Ovary (tissue), 9 donors: ENCODE data around the gene FUT7. TPM values are rescaled to one million over a fixed set of nuclear protein-coding genes. Genes with fewer than 3 reads are reported as not detected.

Experiments used
- DNase-seq, 5 donors: peaks; one replicate each; pipeline ENCODE4 v3.0.0-alpha.2; 2019 to 2020
- H3K27ac ChIP-seq, 2 donors: fragments of 200-600 bp; one replicate each; pipeline versions ENCODE4 v1.5.1 to v1.8.0; 2019 to 2022
- H3K27me3 ChIP-seq: fragments of 200-600 bp; one replicate; pipeline ENCODE4 v1.8.0; 2022
- H3K36me3 ChIP-seq: fragments of 200-600 bp; sonication (generic); one replicate; pipeline ENCODE4 v1.5.1; 2019
- H3K4me1 ChIP-seq: one replicate; pipeline ENCODE4 v1.8.1; 2013; ENCODE audit warnings: mild to moderate bottlenecking, moderate library complexity; ENCODE audit not compliant: insufficient read depth
- H3K4me3 ChIP-seq: fragments of 200-600 bp; sonication (generic); one replicate; pipeline ENCODE4 v1.5.1; 2017
- H3K9me3 ChIP-seq, 2 donors: fragments of 200-600 bp in 1 of 2; sonication (generic) in 1 of 2; one replicate each; pipeline versions ENCODE4 v1.5.1 to v1.8.1; 2013 to 2019; ENCODE audit warnings: mild to moderate bottlenecking in 1 of 2, moderate library complexity in 1 of 2
- EP300 ChIP-seq: sonication (generic); formaldehyde crosslinking; IDR thresholded peaks from one replicate; pipeline ENCODE4 v1.6.1; 2017; ENCODE audit warnings: antibody characterized with exemption
- POLR2A ChIP-seq: fragments of 450-650 bp; IDR thresholded peaks from one replicate; pipeline ENCODE4 v1.6.1; 2017; ENCODE audit warnings: antibody characterized with exemption, mild to moderate bottlenecking, moderate library complexity
- WGBS, 3 donors: extraction: QIAGEN DNeasy Blood & Tissue Kit in 1 of 3; methylation state at CpG; one replicate each; pipeline versions ENCODE4 v1.1.5 to v1.1.7; 2013 to 2017; 5-methylcytosine and 5-hydroxymethylcytosine counted together
- intact Hi-C, 4 donors: fragments of 100-400 bp; cut with DNase I; formaldehyde crosslinking; loops; one replicate each; pipeline versions ENCODE4 v1.11.0 to v1.15.1; 2022 to 2023
- polyA plus RNA-seq, 2 donors: library from polyadenylated mRNA; stranded (reverse); fragments of 200-250 nt in 1 of 2; fragments of 350-450 nt in 1 of 2; fragmentation: Illumina TruSeq in 1 of 2; extraction: RNeasy Lipid Tissue Mini Kit (QIAGEN cat#74804) in 1 of 2; gene quantifications; one replicate each; pipeline ENCODE4 v1.2.3, GENCODE V29; 2013 to 2014
- total RNA-seq, 7 donors: library from RNA; depleted of rRNA in 2 of 7; stranded (reverse); fragments of >200 nt in 2 of 7; fragmentation: NEBNext Ultra II Directional in 3 of 7; extraction: Animal tissue kit (Norgen Biotek cat#: 25700) in 3 of 7; gene quantifications; one replicate each; pipeline versions ENCODE4 v1.1.0 to v1.2.4, GENCODE V29; 2016 to 2023
- TF ChIP-seq, protein P1 (sequence below), 3 donors: fragments of 450-650 bp in 2 of 3; fragments of 200-600 bp in 1 of 3; IDR thresholded peaks; one replicate each; pipeline versions ENCODE4 v1.5.1 to v1.8.0; 2016 to 2022; ENCODE audit warnings: antibody characterized with exemption in 3 of 3, mild to moderate bottlenecking in 1 of 3
- donor health status: DM: no; HTN: no; CAD: no; lungs with moderate emphysema.
- donor health status: DM: no; HTN: no; CAD: no.
- donor health status: Bipolar disorder and iron deficiency.
- donor health status: DM: yes; HTN: yes; CAD: no.
- donor health status: DM: no; HTN: no; CAD: no.
- donor health status: DM: yes; HTN: yes; CAD: no.

The FUT7 gene
- total and polyA plus RNA-seq, 9 donors, result 0.07 to 0.08 TPM; not detected in 7

DNA sequence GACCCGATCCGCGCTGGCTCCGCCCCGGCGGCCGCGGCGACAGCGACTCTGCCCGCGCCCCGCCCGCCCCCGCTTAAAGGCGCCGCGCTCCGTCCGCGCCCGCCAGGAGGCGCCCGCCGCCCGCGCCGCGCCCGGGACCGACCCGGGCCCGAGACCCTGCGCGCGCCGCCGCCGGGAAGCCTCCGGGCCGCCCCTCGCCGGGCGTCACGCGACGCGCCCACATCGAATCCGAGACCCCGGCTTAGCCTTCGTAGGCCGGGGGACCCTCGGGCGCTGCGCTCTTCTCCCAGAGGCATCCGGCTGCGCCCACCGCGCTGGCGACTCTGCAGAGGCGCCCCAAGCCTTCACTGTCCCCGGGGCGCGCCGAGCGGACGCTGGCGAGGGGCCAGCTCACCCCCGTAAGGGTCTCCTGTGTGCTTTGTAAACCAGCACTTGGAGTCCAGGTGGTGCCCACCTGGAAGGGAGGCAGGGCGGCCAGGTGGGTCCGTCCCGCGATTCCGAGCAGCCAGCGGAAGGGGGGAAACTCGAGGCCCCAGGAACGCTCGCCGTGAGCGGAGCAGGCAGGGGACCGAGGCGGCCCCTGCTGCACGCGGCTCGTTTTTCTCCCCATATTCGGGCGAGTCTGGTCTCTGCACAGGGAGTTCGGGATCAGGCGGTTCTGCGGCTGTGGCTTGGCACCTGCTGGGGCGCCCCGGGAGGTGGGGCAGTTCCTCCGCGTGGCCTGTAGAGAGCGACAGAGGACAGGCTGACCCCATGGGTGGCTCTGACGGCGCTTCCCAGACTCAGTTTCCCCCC, 3.4 kb downstream of the FUT7 start:
- H3K27me3 ChIP-seq, result no peaks in the 10 kb centered on the region
- TF ChIP-seq, protein P1, sequence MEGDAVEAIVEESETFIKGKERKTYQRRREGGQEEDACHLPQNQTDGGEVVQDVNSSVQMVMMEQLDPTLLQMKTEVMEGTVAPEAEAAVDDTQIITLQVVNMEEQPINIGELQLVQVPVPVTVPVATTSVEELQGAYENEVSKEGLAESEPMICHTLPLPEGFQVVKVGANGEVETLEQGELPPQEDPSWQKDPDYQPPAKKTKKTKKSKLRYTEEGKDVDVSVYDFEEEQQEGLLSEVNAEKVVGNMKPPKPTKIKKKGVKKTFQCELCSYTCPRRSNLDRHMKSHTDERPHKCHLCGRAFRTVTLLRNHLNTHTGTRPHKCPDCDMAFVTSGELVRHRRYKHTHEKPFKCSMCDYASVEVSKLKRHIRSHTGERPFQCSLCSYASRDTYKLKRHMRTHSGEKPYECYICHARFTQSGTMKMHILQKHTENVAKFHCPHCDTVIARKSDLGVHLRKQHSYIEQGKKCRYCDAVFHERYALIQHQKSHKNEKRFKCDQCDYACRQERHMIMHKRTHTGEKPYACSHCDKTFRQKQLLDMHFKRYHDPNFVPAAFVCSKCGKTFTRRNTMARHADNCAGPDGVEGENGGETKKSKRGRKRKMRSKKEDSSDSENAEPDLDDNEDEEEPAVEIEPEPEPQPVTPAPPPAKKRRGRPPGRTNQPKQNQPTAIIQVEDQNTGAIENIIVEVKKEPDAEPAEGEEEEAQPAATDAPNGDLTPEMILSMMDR (IDR thresholded peaks at IDR 0.05), result no peak
- TF ChIP-seq POLR2A (no peak), EP300 (no peak)
- DNase-seq, result peak in 2 of 5 donors; percentile 53 to 55
- peaks cover 3% of the 10 kb centered on the region for H3K4me1 ChIP-seq
- H3K9me3 ChIP-seq, result no peaks in the 10 kb centered on the region
- H3K36me3 ChIP-seq, result no peaks in the 10 kb centered on the region
- 0 to 1% (median 0%) methylated on average over 38 to 98 of the region's 98 CpGs for WGBS, 3 donors
- intact Hi-C loops, result loop anchor here in 1 of 4 donors (5.0 kb wide), 1 partner anchor 39 kb away; no protein-coding TSS in a partner anchor
- no peak overlapping the region for H3K27ac ChIP-seq
- peak overlapping the region; percentile 53 for H3K4me3 ChIP-seq

DNA sequence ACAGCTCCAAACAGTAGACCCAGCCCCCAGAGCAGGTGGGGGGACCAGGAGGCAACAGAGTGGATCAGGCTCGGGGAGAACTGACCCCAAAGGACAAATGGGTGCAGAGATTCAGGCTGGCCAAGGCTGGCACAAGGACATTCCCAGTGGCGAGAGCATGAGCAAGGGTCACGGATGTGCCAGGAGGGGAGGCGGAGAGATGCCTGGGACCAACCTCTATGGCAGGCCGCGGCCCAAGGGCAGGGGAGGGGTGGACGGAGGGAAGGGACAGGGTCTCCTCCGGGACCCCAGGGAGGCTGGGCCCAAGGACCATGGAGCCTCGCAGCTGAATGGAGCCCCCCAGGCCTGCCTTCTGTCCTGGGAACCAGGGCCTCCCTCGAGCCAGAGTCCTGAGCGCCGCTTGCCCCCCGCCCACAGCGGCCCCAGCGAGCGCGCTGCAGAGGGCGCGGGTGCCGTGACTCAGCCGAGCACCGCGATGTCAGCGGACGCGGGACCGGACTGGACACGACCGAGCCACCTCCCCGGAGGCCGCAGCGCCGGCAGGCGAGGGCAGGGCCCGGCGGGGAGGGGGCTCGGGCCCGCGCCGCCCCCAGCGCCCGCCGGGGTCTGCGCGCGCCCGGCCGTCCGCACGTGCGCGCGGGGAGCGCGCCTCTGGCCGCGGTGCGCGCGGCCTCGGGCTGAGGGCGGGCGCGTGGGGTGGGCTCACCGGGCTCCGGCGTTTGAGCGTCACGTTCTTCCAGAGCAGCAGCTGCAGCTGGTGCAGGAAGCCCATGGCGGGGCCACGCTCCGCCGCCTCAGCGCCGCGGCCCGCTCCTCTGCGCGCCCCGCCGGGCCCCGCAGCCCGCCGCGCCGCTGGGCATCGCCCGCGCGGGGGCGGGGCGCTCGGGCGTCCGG, 4.3 kb downstream of the FUT7 start, which contains the start of gene ABCA2:
Gene ABCA2 (minus strand): TSS at position 869 of the 894 bp plus-strand sequence. CDS start 97 bp downstream, at position 772.
- H3K4me1 ChIP-seq, result peaks cover 3% of the 10 kb centered on the region
- peak within 1 kb of the TSS in 1 of 2 donors; percentile 55 for H3K27ac ChIP-seq
- H3K9me3 ChIP-seq, result no peaks in the 10 kb centered on the region
- no peaks in the 10 kb centered on the region for H3K27me3 ChIP-seq
- DNase-seq, result peak in 1 of 5 donors; percentile 63
- no peaks in the 10 kb centered on the region for H3K36me3 ChIP-seq
- peak within 1 kb of the TSS; percentile 53 for H3K4me3 ChIP-seq
- intact Hi-C loops, result loop anchor here in 1 of 4 donors (5.0 kb wide), 1 partner anchor 40 kb away; no protein-coding TSS in a partner anchor
- 5 to 13% (median 7%) methylated on average over 40 to 95 of the region's 95 CpGs for WGBS, 3 donors
- TF ChIP-seq, protein P1 (IDR thresholded peaks at IDR 0.05), result no peak
- TF ChIP-seq EP300 (no peak), POLR2A (no peak)

DNA sequence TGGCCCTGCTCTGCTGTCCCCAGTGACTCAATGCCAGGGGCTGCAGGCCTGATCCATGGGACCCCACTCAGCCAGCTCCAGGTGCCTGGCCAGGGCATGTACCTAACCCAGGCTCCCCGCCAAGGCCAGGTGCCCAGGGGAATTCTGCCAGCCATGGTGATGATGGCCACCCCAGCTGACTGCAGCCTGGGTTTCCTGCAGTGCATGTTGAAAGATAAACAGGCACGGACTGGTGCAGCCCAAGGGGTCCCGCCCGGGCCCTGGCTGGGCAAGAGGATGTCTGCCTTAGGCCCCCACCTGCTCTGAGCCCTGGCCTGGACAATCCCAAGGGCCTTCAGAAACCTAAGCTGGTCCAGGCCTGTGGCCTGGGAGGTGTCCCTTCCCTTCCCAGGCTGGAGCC, 5.1 kb downstream of the FUT7 start:
- TF ChIP-seq POLR2A (no peak), EP300 (no peak)
- TF ChIP-seq, protein P1 (IDR thresholded peaks at IDR 0.05), result no peak
- H3K4me1 ChIP-seq, result peaks cover 3% of the 10 kb centered on the region
- no peak overlapping the region for H3K27ac ChIP-seq
- intact Hi-C loops, result loop anchor here in 1 of 4 donors (5.0 kb wide), 1 partner anchor 40 kb away; no protein-coding TSS in a partner anchor
- 87 to 92% (median 89%) methylated on average over 4 of the region's 4 CpGs for WGBS, 3 donors
- no peak for DNase-seq
- H3K36me3 ChIP-seq, result no peaks in the 10 kb centered on the region
- no peaks in the 10 kb centered on the region for H3K27me3 ChIP-seq
- H3K4me3 ChIP-seq, result no peak overlapping the region
- no peaks in the 10 kb centered on the region for H3K9me3 ChIP-seq

DNA sequence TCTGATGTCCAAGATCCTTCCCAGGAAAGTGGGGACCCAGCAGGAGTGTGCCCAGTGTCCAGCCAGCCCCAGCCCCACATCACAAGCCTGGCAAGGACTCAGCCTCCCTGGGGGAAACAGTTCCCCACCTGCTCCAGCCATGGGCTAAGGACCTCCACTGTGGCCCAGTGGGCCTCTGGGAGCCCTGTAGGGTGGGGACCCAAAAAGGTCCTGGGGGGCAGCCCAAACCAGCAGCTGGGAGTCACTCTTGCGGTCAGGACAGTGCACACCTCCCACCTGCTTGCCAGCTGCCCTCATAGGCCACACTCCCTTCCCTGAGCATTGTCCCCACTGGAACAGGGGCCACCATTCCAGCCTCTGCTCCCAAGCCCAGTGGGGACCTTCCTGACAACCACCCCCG, 5.5 kb downstream of the FUT7 start:
- no peak overlapping the region for H3K27ac ChIP-seq
- H3K9me3 ChIP-seq, result no peaks in the 10 kb centered on the region
- 80 to 85% (median 85%) methylated on average over 1 to 2 of the region's 2 CpGs for WGBS, 3 donors
- no peaks in the 10 kb centered on the region for H3K27me3 ChIP-seq
- intact Hi-C loops, result loop anchor here in 1 of 4 donors (5.0 kb wide), 1 partner anchor 41 kb away; no protein-coding TSS in a partner anchor
- H3K36me3 ChIP-seq, result no peaks in the 10 kb centered on the region
- H3K4me3 ChIP-seq, result no peak overlapping the region
- DNase-seq, result no peak
- peaks cover 3% of the 10 kb centered on the region for H3K4me1 ChIP-seq
- no peak for TF ChIP-seq POLR2A
- no peak for TF ChIP-seq EP300
- TF ChIP-seq, protein P1 (IDR thresholded peaks at IDR 0.05), result no peak
